ENCODE results near the gene MYZAP. TPM values are rescaled to one million over a fixed set of nuclear protein-coding genes. Genes with fewer than 3 reads are reported as not detected.

The MYZAP gene
- total RNA-seq, 1 experiment from 2014 or later = 0.63 TPM

GRCh38 chr15:57730876-57731275, 139.2 kb downstream of the MYZAP start:
- Histone ChIP-seq H2BK120ac (ENCODE audit: low read depth, low read length, poor library complexity, severe bottlenecking) (no peak overlapping the region), H2AK5ac (ENCODE audit: insufficient read length, low read length) (no peak overlapping the region), H3K27ac (ENCODE audit: insufficient read length, low read depth, low read length) (no peak overlapping the region), H4K91ac (ENCODE audit: insufficient read length, low read depth, low read length) (no peak overlapping the region), H4K20me1 (ENCODE audit: control insufficient read depth, insufficient read depth, insufficient read length) (no peaks in the 10 kb centered on the region), H3K9ac (ENCODE audit: extremely low read depth, insufficient read length, low read length) (no peak overlapping the region), H4K8ac (replicated peaks; ENCODE audit: insufficient read length, low read depth, low read length) (no peak overlapping the region), H3K4me1 (ENCODE audit: insufficient read depth, low read length) (no peaks in the 10 kb centered on the region), H3K14ac (ENCODE audit: insufficient read depth, low read length) (no peak overlapping the region), H3K23me2 (ENCODE audit: insufficient read length, low read depth, low read length, poor library complexity, severe bottlenecking) (no peaks in the 10 kb centered on the region), H2AFZ (ENCODE audit: low read length) (no peak overlapping the region), H3K79me1 (ENCODE audit: insufficient read depth, low read depth, low read length, poor library complexity, severe bottlenecking) (no peaks in the 10 kb centered on the region), H2BK15ac (ENCODE audit: low read depth, low read length) (no peak overlapping the region), H3K56ac (ENCODE audit: insufficient read length, low read depth, low read length) (no peak overlapping the region), H3T11ph (ENCODE audit: low read length) (no peak overlapping the region), H3K79me2 (ENCODE audit: insufficient read depth, low read length) (no peaks in the 10 kb centered on the region), H3K23ac (ENCODE audit: insufficient read length, low read depth, low read length) (no peak overlapping the region), H3K9me3 (ENCODE audit: control insufficient read depth, low read depth, low read length) (no peaks in the 10 kb centered on the region), H2BK5ac (ENCODE audit: insufficient read length, low read length) (no peak overlapping the region), H3K18ac (ENCODE audit: insufficient read length, low read depth, low read length) (no peak overlapping the region), H3K27me3 (ENCODE audit: insufficient read depth, low read length) (no peaks in the 10 kb centered on the region), H2BK12ac (ENCODE audit: insufficient read length, low read depth, low read length) (no peak overlapping the region), H3K4me2 (ENCODE audit: insufficient read depth, insufficient read length, low read length) (no peak overlapping the region), H3K4ac (ENCODE audit: low read depth, low read length) (no peak overlapping the region), H2BK20ac (ENCODE audit: low read depth, low read length, poor library complexity, severe bottlenecking) (no peak overlapping the region), H4K5ac (ENCODE audit: insufficient read length, low read depth, low read length) (no peak overlapping the region)
- no peaks in the 10 kb centered on the region for H3K9me3 Mint-ChIP-seq
- no peak for TF ChIP-seq CTCF (conservative IDR thresholded peaks at IDR 0.05)
- no peak overlapping the region for H3K4me3 Mint-ChIP-seq
- H3K27me3 Mint-ChIP-seq (ENCODE audit: low read depth) = no peaks in the 10 kb centered on the region
- DNase-seq = no peak
- H3K4me1 Mint-ChIP-seq = peaks cover 4 to 10% of the 10 kb centered on the region in 2 experiments; a peak in 3 of 4 replicates
- no peak overlapping the region for H3K27ac Mint-ChIP-seq
- WGBS (ENCODE audit: extremely low coverage, insufficient read length, low lambda C conversion rate) = no CpG with 5 or more reads among the region's 5 CpGs
- no peaks in the 10 kb centered on the region for H3K36me3 Mint-ChIP-seq (ENCODE audit: insufficient read depth in 1 of 3, low read depth in 3 of 3)
